Measurements from ENCODE around the gene STK17B.

GRCh38 chr2:196186266-196186980 is 15.0 kb upstream of the STK17B start:
- TF ChIP-seq, protein P1, sequence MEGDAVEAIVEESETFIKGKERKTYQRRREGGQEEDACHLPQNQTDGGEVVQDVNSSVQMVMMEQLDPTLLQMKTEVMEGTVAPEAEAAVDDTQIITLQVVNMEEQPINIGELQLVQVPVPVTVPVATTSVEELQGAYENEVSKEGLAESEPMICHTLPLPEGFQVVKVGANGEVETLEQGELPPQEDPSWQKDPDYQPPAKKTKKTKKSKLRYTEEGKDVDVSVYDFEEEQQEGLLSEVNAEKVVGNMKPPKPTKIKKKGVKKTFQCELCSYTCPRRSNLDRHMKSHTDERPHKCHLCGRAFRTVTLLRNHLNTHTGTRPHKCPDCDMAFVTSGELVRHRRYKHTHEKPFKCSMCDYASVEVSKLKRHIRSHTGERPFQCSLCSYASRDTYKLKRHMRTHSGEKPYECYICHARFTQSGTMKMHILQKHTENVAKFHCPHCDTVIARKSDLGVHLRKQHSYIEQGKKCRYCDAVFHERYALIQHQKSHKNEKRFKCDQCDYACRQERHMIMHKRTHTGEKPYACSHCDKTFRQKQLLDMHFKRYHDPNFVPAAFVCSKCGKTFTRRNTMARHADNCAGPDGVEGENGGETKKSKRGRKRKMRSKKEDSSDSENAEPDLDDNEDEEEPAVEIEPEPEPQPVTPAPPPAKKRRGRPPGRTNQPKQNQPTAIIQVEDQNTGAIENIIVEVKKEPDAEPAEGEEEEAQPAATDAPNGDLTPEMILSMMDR (conservative IDR thresholded peaks at IDR 0.05; ENCODE audit: low read depth, low read length): no peak
- TF ChIP-seq EZH2phosphoT487 (IDR thresholded peaks at IDR 0.05; ENCODE audit: borderline replicate concordance, low read length): no peak
